SU-DHL-6 (cell line): Measurements from ENCODE around the gene GPR160.

Experiments
- H2AFZ ChIP-seq: fragments of 200-600 bp; sonication (generic); 2 replicates; pipeline ENCODE4 v1.6.1; 2014; ENCODE audit warnings: low read depth, mild to moderate bottlenecking, moderate library complexity, mixed read lengths, antibody characterized with exemption, low read length; ENCODE audit not compliant: severe bottlenecking
- H3F3A ChIP-seq: fragments of 200-600 bp; shearing (Covaris generic); 2 replicates; pipeline ENCODE4 v1.6.0; 2016; ENCODE audit warnings: antibody characterized with exemption, mild to moderate bottlenecking; ENCODE audit not compliant: insufficient read depth
- H3K27ac ChIP-seq: fragments of 200-600 bp; sonication (generic); 2 replicates; pipeline ENCODE4 v1.5.1; 2016; ENCODE audit warnings: low read depth, mild to moderate bottlenecking, low read length, moderate library complexity, mixed read lengths
- H3K27me3 ChIP-seq: fragments of 200-600 bp; sonication (generic), shearing (Covaris generic); 2 replicates; pipeline ENCODE4 v1.6.0; 2014; ENCODE audit warnings: mild to moderate bottlenecking, low read length
- H3K36me3 ChIP-seq: fragments of 200-600 bp; sonication (generic); 2 replicates; pipeline ENCODE4 v1.6.1; 2014; ENCODE audit warnings: mild to moderate bottlenecking, low read length, mixed read lengths
- H3K4me2 ChIP-seq: fragments of 300-600, 200-600 bp; shearing (Covaris generic), sonication (generic); 2 replicates; pipeline ENCODE4 v1.6.0; 2014; ENCODE audit warnings: low read length, low read depth, mild to moderate bottlenecking; ENCODE audit not compliant: poor library complexity, severe bottlenecking
- H3K4me3 ChIP-seq: fragments of 200-600 bp; sonication (generic); 2 replicates; pipeline ENCODE4 v1.5.1; 2014; ENCODE audit warnings: antibody characterized with exemption, low read length, mild to moderate bottlenecking, mixed read lengths; ENCODE audit not compliant: insufficient read depth, poor library complexity, severe bottlenecking
- H3K79me2 ChIP-seq: fragments of 200-600 bp; sonication (generic); 2 replicates; pipeline ENCODE4 v1.6.1; 2014; ENCODE audit warnings: mild to moderate bottlenecking, low read length, moderate library complexity; ENCODE audit not compliant: insufficient read depth
- H3K9ac ChIP-seq: fragments of 200-600 bp; sonication (generic); 2 replicates; pipeline ENCODE4 v1.7.0; 2014; ENCODE audit warnings: mild to moderate bottlenecking, low read length
- H3K9me2 ChIP-seq: fragments of 200-600 bp; sonication (generic); replicated peaks from 2 replicates; pipeline ENCODE4 v1.6.1; 2014; ENCODE audit warnings: low read length; ENCODE audit not compliant: insufficient read depth
- H3K9me3 ChIP-seq: fragments of 200-600 bp; sonication (generic); 2 replicates; pipeline ENCODE4 v1.6.1; 2014; ENCODE audit warnings: low read length, mixed read lengths; ENCODE audit not compliant: insufficient read depth
- H4K20me1 ChIP-seq: fragments of 200-600 bp; sonication (generic); 2 replicates; pipeline ENCODE4 v1.6.1; 2014; ENCODE audit warnings: low read depth, mild to moderate bottlenecking, antibody characterized with exemption, low read length, moderate library complexity, mixed read lengths
- CTCF ChIP-seq: fragments of 200-600 bp; sonication (generic); IDR thresholded peaks from one replicate; pipeline ENCODE4 v1.5.1; 2017; ENCODE audit warnings: antibody characterized with exemption, mild to moderate bottlenecking, low read length, moderate library complexity; ENCODE audit not compliant: insufficient read depth, poor library complexity, severe bottlenecking
- EZH2phosphoT487 ChIP-seq: fragments of 200-600 bp; sonication (generic), shearing (Covaris generic); conservative IDR thresholded peaks from 2 replicates; pipeline ENCODE4 v1.6.1; 2018; ENCODE audit warnings: mild to moderate bottlenecking, antibody characterized with exemption, low read length, moderate library complexity, mixed read lengths

GPR160 gene

GRCh38 chr3:170128977-170129431 lies 91.2 kb downstream of the GPR160 start:
- H3K9ac ChIP-seq: no peak overlapping the region
- H3K9me2 ChIP-seq: no peaks in the 10 kb centered on the region
- peaks cover 11% of the 10 kb centered on the region; the same call in 1 of the 2 replicates for H3K79me2 ChIP-seq
- peak overlapping the region; percentile 84 for H3K27ac ChIP-seq
- no peaks in the 10 kb centered on the region for H4K20me1 ChIP-seq
- H3K4me2 ChIP-seq: peak overlapping the region; percentile 56
- no peaks in the 10 kb centered on the region for H3K9me3 ChIP-seq
- no peak overlapping the region for H3K4me3 ChIP-seq
- H3K36me3 ChIP-seq: peaks cover 24% of the 10 kb centered on the region; the same call in 1 of the 2 replicates
- TF ChIP-seq EZH2phosphoT487 (no peak), CTCF (no peak)
- peaks cover 45% of the 10 kb centered on the region for H3F3A ChIP-seq
- no peak overlapping the region for H2AFZ ChIP-seq
- no peaks in the 10 kb centered on the region for H3K27me3 ChIP-seq

- H4K20me1 ChIP-seq: no peaks in the 10 kb centered on the region
- H3K9me3 ChIP-seq: no peaks in the 10 kb centered on the region
- no peak overlapping the region for H3K9ac ChIP-seq
- TF ChIP-seq EZH2phosphoT487: no peak
- H3K36me3 ChIP-seq: peaks cover 17% of the 10 kb centered on the region; the same call in 1 of the 2 replicates
- peaks cover 11% of the 10 kb centered on the region; the same call in 1 of the 2 replicates for H3K79me2 ChIP-seq
- no peaks in the 10 kb centered on the region for H3K27me3 ChIP-seq
- peaks cover 44% of the 10 kb centered on the region for H3F3A ChIP-seq
- no peak overlapping the region for H2AFZ ChIP-seq
- H3K9me2 ChIP-seq: no peaks in the 10 kb centered on the region
- H3K27ac ChIP-seq: peak overlapping the region; percentile 84
- no peak overlapping the region for H3K4me3 ChIP-seq
- H3K4me2 ChIP-seq: peak overlapping the region; percentile 10
Observed at GRCh38 chr3:170130532-170130931, 92.7 kb downstream of the GPR160 start.

- peaks cover 37% of the 10 kb centered on the region for H3F3A ChIP-seq
- no peak for TF ChIP-seq CTCF
- no peak for TF ChIP-seq EZH2phosphoT487
- no peaks in the 10 kb centered on the region for H3K27me3 ChIP-seq
- peak overlapping the region; percentile 59 for H3K27ac ChIP-seq
- H2AFZ ChIP-seq: no peak overlapping the region
- H4K20me1 ChIP-seq: no peaks in the 10 kb centered on the region
- H3K4me2 ChIP-seq: peak overlapping the region; percentile 5
- H3K79me2 ChIP-seq: peaks cover under 1% of the 10 kb centered on the region; the same call in 1 of the 2 replicates
- no peak overlapping the region for H3K9ac ChIP-seq
- no peaks in the 10 kb centered on the region for H3K9me2 ChIP-seq
- H3K36me3 ChIP-seq: peaks cover 10% of the 10 kb centered on the region; the same call in 1 of the 2 replicates
- no peak overlapping the region for H3K4me3 ChIP-seq
- no peaks in the 10 kb centered on the region for H3K9me3 ChIP-seq
Observed at GRCh38 chr3:170132335-170132734, 94.5 kb downstream of the GPR160 start.
